ENCODE measurements around the gene CFAP410. TPM values are rescaled to one million over a fixed set of nuclear protein-coding genes. Genes with fewer than 3 reads are reported as not detected.

The CFAP410 gene
- polyA plus RNA-seq, 1 of the 3 experiments (the other 2 are of a cell fraction) = 18.0 TPM

DNA sequence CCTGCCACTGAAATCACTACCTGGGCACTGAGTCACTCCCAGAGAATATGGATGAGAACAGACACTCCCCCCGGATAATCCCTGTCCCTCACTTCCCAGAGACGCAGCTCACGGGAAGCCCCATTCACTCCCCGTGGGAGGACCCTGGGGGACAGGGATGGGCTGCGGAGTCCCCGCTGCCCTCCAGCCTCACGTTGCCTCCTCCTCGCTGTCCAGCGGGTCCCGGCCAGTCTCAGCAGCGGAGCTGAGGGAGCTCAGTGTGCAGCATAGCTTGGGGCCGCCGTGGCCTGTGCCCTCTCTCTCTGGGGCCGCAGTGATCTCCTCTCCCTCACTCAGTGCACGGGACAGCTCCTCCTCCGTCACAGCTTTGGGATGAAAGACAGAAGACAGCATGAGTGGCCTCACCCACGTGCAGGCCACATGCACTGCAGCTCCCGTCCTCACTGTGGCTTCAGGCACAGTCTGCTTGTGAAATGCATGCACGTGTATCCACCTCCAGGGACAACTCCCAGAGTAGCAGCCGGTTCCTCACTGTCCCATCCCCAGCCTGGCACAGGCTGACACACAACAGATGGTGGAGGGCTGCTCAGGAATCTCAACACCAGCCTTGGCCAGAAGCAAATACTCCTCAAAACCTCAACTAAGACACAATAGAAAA is 7.4 kb downstream of the CFAP410 start:
- Histone ChIP-seq H3K27me3 (ENCODE audit: insufficient read depth) (no peaks in the 10 kb centered on the region), H3K9me3 (no peaks in the 10 kb centered on the region), H3F3A (replicated peaks; ENCODE audit: insufficient read depth) (no peaks in the 10 kb centered on the region), H3K36me3 (replicated peaks in 1 of 2; ENCODE audit: control insufficient read depth in 1 of 2, insufficient read depth in 2 of 2, low read length in 1 of 2) (peaks cover 0 to 14% of the 10 kb centered on the region in 2 experiments), H3K4me1 (ENCODE audit: control insufficient read depth in 1 of 2, insufficient read depth in 2 of 2, low read depth in 1 of 2, low read length in 1 of 2) (peaks cover 0 to 11% of the 10 kb centered on the region in 2 experiments; a peak in 1 of 4 replicates), H3K27ac (ENCODE audit: low read depth in 2 of 2, low read length in 1 of 2) (no peak overlapping the region), H3K9ac (no peak overlapping the region), H3K4me3 (ENCODE audit: low read depth in 2 of 2, low read length in 1 of 2) (no peak overlapping the region), H3K79me2 (ENCODE audit: insufficient read depth) (no peaks in the 10 kb centered on the region), H4K20me1 (ENCODE audit: insufficient read depth) (no peaks in the 10 kb centered on the region), H3K4me2 (no peak overlapping the region), H3K9me2 (no peaks in the 10 kb centered on the region), H2AFZ (ENCODE audit: low read depth) (no peak overlapping the region)
- WGBS (ENCODE audit: low lambda C conversion rate) = 86% methylated on average over 7 of the region's 20 CpGs
- POLR2A ChIA-PET = no interaction called here
- CTCF ChIA-PET = no interaction called here
- no peak for DNase-seq
- no peak for TF ChIP-seq FOXJ3 (CRISPR knock-in tag; IDR thresholded peaks at IDR 0.05)
- TF ChIP-seq RFX5 (IDR thresholded peaks at IDR 0.05; ENCODE audit: low read length) = no peak
- no peak for TF ChIP-seq YY1 (IDR thresholded peaks at IDR 0.05; ENCODE audit: low read depth)
- no peak for TF ChIP-seq EZH2phosphoT487 (IDR thresholded peaks at IDR 0.05; ENCODE audit: borderline replicate concordance, low read depth)
- TF ChIP-seq, protein P1, sequence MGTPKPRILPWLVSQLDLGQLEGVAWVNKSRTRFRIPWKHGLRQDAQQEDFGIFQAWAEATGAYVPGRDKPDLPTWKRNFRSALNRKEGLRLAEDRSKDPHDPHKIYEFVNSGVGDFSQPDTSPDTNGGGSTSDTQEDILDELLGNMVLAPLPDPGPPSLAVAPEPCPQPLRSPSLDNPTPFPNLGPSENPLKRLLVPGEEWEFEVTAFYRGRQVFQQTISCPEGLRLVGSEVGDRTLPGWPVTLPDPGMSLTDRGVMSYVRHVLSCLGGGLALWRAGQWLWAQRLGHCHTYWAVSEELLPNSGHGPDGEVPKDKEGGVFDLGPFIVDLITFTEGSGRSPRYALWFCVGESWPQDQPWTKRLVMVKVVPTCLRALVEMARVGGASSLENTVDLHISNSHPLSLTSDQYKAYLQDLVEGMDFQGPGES (IDR thresholded peaks at IDR 0.05; ENCODE audit: low read depth, low read length) = no peak
- TF ChIP-seq, protein P2, sequence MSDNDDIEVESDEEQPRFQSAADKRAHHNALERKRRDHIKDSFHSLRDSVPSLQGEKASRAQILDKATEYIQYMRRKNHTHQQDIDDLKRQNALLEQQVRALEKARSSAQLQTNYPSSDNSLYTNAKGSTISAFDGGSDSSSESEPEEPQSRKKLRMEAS (IDR thresholded peaks at IDR 0.05; ENCODE audit: low read depth) = no peak
- TF ChIP-seq RAD21 (IDR thresholded peaks at IDR 0.05; ENCODE audit: low read length) = no peak
- TF ChIP-seq, protein P3, sequence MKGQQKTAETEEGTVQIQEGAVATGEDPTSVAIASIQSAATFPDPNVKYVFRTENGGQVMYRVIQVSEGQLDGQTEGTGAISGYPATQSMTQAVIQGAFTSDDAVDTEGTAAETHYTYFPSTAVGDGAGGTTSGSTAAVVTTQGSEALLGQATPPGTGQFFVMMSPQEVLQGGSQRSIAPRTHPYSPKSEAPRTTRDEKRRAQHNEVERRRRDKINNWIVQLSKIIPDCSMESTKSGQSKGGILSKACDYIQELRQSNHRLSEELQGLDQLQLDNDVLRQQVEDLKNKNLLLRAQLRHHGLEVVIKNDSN (IDR thresholded peaks at IDR 0.05; ENCODE audit: borderline replicate concordance, low read depth) = no peak
- TF ChIP-seq, protein P4, sequence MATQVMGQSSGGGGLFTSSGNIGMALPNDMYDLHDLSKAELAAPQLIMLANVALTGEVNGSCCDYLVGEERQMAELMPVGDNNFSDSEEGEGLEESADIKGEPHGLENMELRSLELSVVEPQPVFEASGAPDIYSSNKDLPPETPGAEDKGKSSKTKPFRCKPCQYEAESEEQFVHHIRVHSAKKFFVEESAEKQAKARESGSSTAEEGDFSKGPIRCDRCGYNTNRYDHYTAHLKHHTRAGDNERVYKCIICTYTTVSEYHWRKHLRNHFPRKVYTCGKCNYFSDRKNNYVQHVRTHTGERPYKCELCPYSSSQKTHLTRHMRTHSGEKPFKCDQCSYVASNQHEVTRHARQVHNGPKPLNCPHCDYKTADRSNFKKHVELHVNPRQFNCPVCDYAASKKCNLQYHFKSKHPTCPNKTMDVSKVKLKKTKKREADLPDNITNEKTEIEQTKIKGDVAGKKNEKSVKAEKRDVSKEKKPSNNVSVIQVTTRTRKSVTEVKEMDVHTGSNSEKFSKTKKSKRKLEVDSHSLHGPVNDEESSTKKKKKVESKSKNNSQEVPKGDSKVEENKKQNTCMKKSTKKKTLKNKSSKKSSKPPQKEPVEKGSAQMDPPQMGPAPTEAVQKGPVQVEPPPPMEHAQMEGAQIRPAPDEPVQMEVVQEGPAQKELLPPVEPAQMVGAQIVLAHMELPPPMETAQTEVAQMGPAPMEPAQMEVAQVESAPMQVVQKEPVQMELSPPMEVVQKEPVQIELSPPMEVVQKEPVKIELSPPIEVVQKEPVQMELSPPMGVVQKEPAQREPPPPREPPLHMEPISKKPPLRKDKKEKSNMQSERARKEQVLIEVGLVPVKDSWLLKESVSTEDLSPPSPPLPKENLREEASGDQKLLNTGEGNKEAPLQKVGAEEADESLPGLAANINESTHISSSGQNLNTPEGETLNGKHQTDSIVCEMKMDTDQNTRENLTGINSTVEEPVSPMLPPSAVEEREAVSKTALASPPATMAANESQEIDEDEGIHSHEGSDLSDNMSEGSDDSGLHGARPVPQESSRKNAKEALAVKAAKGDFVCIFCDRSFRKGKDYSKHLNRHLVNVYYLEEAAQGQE (IDR thresholded peaks at IDR 0.05; ENCODE audit: low read depth, low read length) = no peak
- TF ChIP-seq ELF1 (IDR thresholded peaks at IDR 0.05) = no peak
- TF ChIP-seq, protein P5, sequence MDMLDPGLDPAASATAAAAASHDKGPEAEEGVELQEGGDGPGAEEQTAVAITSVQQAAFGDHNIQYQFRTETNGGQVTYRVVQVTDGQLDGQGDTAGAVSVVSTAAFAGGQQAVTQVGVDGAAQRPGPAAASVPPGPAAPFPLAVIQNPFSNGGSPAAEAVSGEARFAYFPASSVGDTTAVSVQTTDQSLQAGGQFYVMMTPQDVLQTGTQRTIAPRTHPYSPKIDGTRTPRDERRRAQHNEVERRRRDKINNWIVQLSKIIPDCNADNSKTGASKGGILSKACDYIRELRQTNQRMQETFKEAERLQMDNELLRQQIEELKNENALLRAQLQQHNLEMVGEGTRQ (IDR thresholded peaks at IDR 0.05; ENCODE audit: borderline replicate concordance, low read depth, low read length) = no peak
- TF ChIP-seq TEAD4 (IDR thresholded peaks at IDR 0.05; ENCODE audit: borderline replicate concordance, insufficient read depth) = no peak
- no peak for TF ChIP-seq FOSL2 (IDR thresholded peaks at IDR 0.05; ENCODE audit: borderline replicate concordance, low read depth)
- no peak for TF ChIP-seq TAF1 (IDR thresholded peaks at IDR 0.05; ENCODE audit: borderline replicate concordance, low read depth, low read length)
- TF ChIP-seq SMC3 (IDR thresholded peaks at IDR 0.05; ENCODE audit: low read depth, low read length) = no peak
- TF ChIP-seq GATA2 (CRISPR knock-in tag; IDR thresholded peaks at IDR 0.05) = no peak
- no peak for TF ChIP-seq MEF2A (IDR thresholded peaks at IDR 0.05; ENCODE audit: borderline replicate concordance, low read depth)
- TF ChIP-seq, protein P6, sequence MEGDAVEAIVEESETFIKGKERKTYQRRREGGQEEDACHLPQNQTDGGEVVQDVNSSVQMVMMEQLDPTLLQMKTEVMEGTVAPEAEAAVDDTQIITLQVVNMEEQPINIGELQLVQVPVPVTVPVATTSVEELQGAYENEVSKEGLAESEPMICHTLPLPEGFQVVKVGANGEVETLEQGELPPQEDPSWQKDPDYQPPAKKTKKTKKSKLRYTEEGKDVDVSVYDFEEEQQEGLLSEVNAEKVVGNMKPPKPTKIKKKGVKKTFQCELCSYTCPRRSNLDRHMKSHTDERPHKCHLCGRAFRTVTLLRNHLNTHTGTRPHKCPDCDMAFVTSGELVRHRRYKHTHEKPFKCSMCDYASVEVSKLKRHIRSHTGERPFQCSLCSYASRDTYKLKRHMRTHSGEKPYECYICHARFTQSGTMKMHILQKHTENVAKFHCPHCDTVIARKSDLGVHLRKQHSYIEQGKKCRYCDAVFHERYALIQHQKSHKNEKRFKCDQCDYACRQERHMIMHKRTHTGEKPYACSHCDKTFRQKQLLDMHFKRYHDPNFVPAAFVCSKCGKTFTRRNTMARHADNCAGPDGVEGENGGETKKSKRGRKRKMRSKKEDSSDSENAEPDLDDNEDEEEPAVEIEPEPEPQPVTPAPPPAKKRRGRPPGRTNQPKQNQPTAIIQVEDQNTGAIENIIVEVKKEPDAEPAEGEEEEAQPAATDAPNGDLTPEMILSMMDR (IDR thresholded peaks at IDR 0.05) = no peak
- no peak for TF ChIP-seq GABPA (IDR thresholded peaks at IDR 0.05; ENCODE audit: low read depth)
